Measurements from ENCODE around the gene TMC2. TPM values are rescaled to one million over a fixed set of nuclear protein-coding genes. Genes with fewer than 3 reads are reported as not detected.

Gene TMC2
- total and polyA plus RNA-seq, 4 donors = 0.06 to 0.31 (median 0.15) TPM; not detected in 1

- H3K9ac ChIP-seq (ENCODE audit: insufficient read depth in 1 of 2, low read length in 2 of 2) = peak within 1 kb of the TSS; percentile 74 to 76
- no peaks in the 10 kb centered on the region for H3K9me3 ChIP-seq (ENCODE audit: control insufficient read depth in 4 of 4, insufficient read depth in 3 of 4, low read length in 3 of 4)
- peak within 1 kb of the TSS; percentile 92 to 95 for H3K27ac ChIP-seq (ENCODE audit: low read depth in 1 of 2, low read length in 1 of 2)
- H3K4me3 ChIP-seq = peak within 1 kb of the TSS; percentile 92
- no peaks in the 10 kb centered on the region for H3K27me3 ChIP-seq (ENCODE audit: control insufficient read depth in 3 of 3, insufficient read depth in 3 of 3, low read length in 2 of 3)
- peak; percentile 94 to 97 (median 96) for DNase-seq
- TF ChIP-seq, protein P1, sequence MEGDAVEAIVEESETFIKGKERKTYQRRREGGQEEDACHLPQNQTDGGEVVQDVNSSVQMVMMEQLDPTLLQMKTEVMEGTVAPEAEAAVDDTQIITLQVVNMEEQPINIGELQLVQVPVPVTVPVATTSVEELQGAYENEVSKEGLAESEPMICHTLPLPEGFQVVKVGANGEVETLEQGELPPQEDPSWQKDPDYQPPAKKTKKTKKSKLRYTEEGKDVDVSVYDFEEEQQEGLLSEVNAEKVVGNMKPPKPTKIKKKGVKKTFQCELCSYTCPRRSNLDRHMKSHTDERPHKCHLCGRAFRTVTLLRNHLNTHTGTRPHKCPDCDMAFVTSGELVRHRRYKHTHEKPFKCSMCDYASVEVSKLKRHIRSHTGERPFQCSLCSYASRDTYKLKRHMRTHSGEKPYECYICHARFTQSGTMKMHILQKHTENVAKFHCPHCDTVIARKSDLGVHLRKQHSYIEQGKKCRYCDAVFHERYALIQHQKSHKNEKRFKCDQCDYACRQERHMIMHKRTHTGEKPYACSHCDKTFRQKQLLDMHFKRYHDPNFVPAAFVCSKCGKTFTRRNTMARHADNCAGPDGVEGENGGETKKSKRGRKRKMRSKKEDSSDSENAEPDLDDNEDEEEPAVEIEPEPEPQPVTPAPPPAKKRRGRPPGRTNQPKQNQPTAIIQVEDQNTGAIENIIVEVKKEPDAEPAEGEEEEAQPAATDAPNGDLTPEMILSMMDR (IDR thresholded peaks at IDR 0.05; ENCODE audit: control extremely low read depth, extremely low read depth) = no peak
- peak; percentile 99 for ATAC-seq (ENCODE audit: insufficient read depth, low FRiP score)
- 0% methylated on average over 92 to 101 of the region's 101 CpGs for WGBS, 2 donors
- peaks cover 0 to 20% (median 3%) of the 10 kb centered on the region in 5 donors for H3K4me1 ChIP-seq (ENCODE audit: control insufficient read depth in 5 of 5, insufficient read depth in 5 of 5, low read length in 5 of 5)
- H3K36me3 ChIP-seq (ENCODE audit: control insufficient read depth in 4 of 4, insufficient read depth in 4 of 4, low read length in 4 of 4) = peaks cover 14 to 37% (median 31%) of the 10 kb centered on the region in 4 donors
These were observed 115.7 kb downstream of the TMC2 start, which contains the start of gene NOP56 for GRCh38 chr20:2651772-2652723. TSS of gene NOP56 (plus strand) at chr20:2652632. CDS start at chr20:2652661, 29 bp downstream.

GRCh38 chr20:2652724-2653555 is 116.6 kb downstream of the TMC2 start:
- Histone ChIP-seq H3K4me1 (ENCODE audit: control insufficient read depth in 5 of 5, insufficient read depth in 5 of 5, low read length in 5 of 5) (peaks cover 0 to 20% (median 3%) of the 10 kb centered on the region in 5 donors), H3K9ac (ENCODE audit: insufficient read depth in 1 of 2, low read length in 2 of 2) (peak overlapping the region; percentile 74 to 76), H3K27me3 (ENCODE audit: control insufficient read depth in 3 of 3, insufficient read depth in 3 of 3, low read length in 2 of 3) (no peaks in the 10 kb centered on the region), H3K9me3 (ENCODE audit: control insufficient read depth in 4 of 4, insufficient read depth in 3 of 4, low read length in 3 of 4) (no peaks in the 10 kb centered on the region), H3K4me3 (peak overlapping the region; percentile 88), H3K27ac (ENCODE audit: low read depth in 1 of 2, low read length in 1 of 2) (peak overlapping the region; percentile 71 to 85), H3K36me3 (ENCODE audit: control insufficient read depth in 4 of 4, insufficient read depth in 4 of 4, low read length in 4 of 4) (peaks cover 16 to 42% (median 36%) of the 10 kb centered on the region in 4 donors)
- DNase-seq (no peak), ATAC-seq (ENCODE audit: insufficient read depth, low FRiP score) (peak; percentile 63)
- TF ChIP-seq, protein P1 (IDR thresholded peaks at IDR 0.05; ENCODE audit: control extremely low read depth, extremely low read depth) = no peak
- 1% methylated on average over 50 to 56 of the region's 56 CpGs for WGBS, 2 donors

DNA sequence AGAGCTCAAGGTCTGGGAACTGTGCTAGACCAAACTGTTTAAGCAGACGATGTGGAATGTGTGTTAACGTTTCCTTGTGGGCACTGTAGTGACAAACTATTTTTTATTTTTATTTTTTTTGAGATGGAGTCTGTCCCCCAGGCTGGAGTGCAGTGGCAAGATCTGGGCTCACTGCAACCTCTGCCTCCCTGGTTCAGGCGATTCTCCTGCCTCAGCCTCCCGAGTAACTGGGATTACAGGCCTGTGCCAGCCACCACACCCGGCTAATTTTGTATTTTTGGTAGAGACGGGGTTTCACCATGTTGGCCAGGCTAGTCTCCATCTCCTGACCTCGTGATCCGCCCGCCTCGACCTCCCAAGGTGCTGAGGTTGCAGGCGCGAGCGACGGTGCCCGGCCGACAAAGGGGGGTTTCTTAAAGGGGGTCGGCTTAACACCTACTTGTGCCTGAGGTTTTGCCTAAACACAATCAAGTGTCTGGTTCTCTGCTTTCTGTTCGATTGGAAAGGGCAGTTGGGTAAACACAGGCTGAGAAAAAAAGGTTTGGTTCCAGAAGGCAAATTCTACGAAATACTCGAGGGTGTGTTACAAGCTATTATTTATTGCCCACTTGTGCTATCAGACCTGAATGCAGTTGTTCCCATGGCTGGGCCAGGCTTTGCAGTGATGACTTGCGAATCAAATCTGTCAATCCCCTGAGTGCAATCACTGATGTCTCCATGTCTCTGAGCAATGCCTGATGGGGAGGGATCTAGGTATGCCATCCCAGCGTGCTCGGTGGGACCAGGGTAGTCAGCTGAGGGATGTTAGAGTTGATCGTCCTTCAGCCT is 117.4 kb downstream of the TMC2 start:
- Histone ChIP-seq H3K36me3 (ENCODE audit: control insufficient read depth in 4 of 4, insufficient read depth in 4 of 4, low read length in 4 of 4) (peaks cover 16 to 49% (median 42%) of the 10 kb centered on the region in 4 donors), H3K27ac (ENCODE audit: low read depth in 1 of 2, low read length in 1 of 2) (no peak overlapping the region), H3K9ac (ENCODE audit: insufficient read depth in 1 of 2, low read length in 2 of 2) (peak overlapping the region; percentile 74 to 76), H3K9me3 (ENCODE audit: control insufficient read depth in 4 of 4, insufficient read depth in 3 of 4, low read length in 3 of 4) (no peaks in the 10 kb centered on the region), H3K27me3 (ENCODE audit: control insufficient read depth in 3 of 3, insufficient read depth in 3 of 3, low read length in 2 of 3) (no peaks in the 10 kb centered on the region), H3K4me3 (peak overlapping the region; percentile 88), H3K4me1 (ENCODE audit: control insufficient read depth in 5 of 5, insufficient read depth in 5 of 5, low read length in 5 of 5) (peaks cover 0 to 20% (median 3%) of the 10 kb centered on the region in 5 donors)
- ATAC-seq (ENCODE audit: insufficient read depth, low FRiP score) (no peak), DNase-seq (no peak)
- WGBS, 2 donors = 42 to 50% methylated on average over 24 of the region's 24 CpGs
- TF ChIP-seq, protein P1 (IDR thresholded peaks at IDR 0.05; ENCODE audit: control extremely low read depth, extremely low read depth) = no peak
